BE2C (cell line): ENCODE measurements around the gene CD34. TPM values are rescaled to one million over a fixed set of nuclear protein-coding genes. Genes with fewer than 3 reads are reported as not detected.

ENCODE experiments used
- DNase-seq: peaks from one replicate; pipeline ENCODE4 v3.0.0-alpha.2; 2020
- H3K27me3 ChIP-seq: fragments of 250-450 bp; sonication (Bioruptor Pico); 2 replicates; pipeline ENCODE4 v1.5.1; 2020; ENCODE audit warnings: mild to moderate bottlenecking
- H3K36me3 ChIP-seq: fragments of 250-450 bp; sonication (Bioruptor Pico); 2 replicates; pipeline ENCODE4 v1.5.1; 2020; ENCODE audit warnings: mild to moderate bottlenecking
- H3K4me1 ChIP-seq: fragments of 250-450 bp; sonication (Bioruptor Pico); 2 replicates; pipeline ENCODE4 v1.5.1; 2020
- H3K4me3 ChIP-seq: 2 replicates; pipeline ENCODE4 v1.5.1; 2011; ENCODE audit warnings: low read depth, low read length
- H3K9me3 ChIP-seq: fragments of 250-450 bp; sonication (Bioruptor Pico); 2 replicates; pipeline ENCODE4 v1.5.1; 2020
- polyA plus RNA-seq: library from polyadenylated mRNA; unstranded; fragments of >200 nt; gene quantifications from one replicate; pipeline ENCODE4 v1.2.1, GENCODE V29; 2012; ENCODE audit warnings: low read depth, missing spikeins; ENCODE audit not compliant: insufficient read length, insufficient read depth
- TF ChIP-seq, protein P1 (sequence below): IDR thresholded peaks from 2 replicates; pipeline ENCODE4 v1.5.1; 2012; ENCODE audit warnings: mild to moderate bottlenecking, low read depth, low read length

The CD34 gene, protein sequence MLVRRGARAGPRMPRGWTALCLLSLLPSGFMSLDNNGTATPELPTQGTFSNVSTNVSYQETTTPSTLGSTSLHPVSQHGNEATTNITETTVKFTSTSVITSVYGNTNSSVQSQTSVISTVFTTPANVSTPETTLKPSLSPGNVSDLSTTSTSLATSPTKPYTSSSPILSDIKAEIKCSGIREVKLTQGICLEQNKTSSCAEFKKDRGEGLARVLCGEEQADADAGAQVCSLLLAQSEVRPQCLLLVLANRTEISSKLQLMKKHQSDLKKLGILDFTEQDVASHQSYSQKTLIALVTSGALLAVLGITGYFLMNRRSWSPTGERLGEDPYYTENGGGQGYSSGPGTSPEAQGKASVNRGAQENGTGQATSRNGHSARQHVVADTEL
- polyA plus RNA-seq = 0.32 TPM

DNA sequence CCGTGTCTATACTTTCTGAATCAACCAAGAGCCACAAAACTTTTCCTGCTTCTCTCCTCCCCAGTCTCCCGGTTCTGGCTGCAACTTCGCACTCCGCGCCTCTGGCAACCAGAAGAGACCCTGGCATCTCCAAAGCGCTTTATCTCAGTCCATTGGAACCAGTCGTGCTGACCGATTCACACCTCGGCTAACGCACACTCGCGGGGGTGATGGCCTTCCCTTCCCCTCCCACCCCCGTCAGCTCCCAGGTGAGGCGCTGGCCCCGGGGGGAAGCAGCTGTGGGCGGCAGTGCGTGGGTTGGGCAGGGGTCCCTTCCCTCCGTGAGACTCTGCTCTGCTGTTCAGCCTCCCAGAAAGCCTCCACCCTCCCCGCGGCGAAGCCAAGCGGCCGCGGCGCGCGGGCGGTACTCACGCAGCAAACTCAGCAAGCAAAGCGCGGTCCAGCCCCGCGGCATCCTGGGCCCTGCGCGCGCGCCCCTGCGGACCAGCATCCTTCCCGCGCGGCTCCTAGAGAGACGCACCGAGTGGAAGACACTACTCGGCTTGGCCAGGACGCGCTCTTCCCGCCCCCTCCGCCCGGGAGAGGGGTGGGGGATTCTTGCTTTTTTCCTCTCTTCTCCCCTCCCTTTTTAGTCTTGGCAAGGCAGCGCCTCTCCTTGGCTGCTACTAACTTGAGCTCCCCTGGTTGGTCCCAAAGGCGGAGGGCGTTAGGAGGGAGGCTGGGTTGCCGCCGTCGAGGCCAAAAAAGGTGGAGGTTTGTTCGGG is at the start of gene CD34:
CD34 (minus strand) TSS at position 535 of the 764 bp plus-strand sequence; CDS start at position 490, 45 bp downstream.
- TF ChIP-seq, protein P1, sequence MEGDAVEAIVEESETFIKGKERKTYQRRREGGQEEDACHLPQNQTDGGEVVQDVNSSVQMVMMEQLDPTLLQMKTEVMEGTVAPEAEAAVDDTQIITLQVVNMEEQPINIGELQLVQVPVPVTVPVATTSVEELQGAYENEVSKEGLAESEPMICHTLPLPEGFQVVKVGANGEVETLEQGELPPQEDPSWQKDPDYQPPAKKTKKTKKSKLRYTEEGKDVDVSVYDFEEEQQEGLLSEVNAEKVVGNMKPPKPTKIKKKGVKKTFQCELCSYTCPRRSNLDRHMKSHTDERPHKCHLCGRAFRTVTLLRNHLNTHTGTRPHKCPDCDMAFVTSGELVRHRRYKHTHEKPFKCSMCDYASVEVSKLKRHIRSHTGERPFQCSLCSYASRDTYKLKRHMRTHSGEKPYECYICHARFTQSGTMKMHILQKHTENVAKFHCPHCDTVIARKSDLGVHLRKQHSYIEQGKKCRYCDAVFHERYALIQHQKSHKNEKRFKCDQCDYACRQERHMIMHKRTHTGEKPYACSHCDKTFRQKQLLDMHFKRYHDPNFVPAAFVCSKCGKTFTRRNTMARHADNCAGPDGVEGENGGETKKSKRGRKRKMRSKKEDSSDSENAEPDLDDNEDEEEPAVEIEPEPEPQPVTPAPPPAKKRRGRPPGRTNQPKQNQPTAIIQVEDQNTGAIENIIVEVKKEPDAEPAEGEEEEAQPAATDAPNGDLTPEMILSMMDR = no peak
- H3K4me3 ChIP-seq = peak within 1 kb of the TSS; percentile 50
- H3K36me3 ChIP-seq = no peaks in the 10 kb centered on the region
- no peaks in the 10 kb centered on the region for H3K4me1 ChIP-seq
- H3K27me3 ChIP-seq = peaks cover 15% of the 10 kb centered on the region
- no peaks in the 10 kb centered on the region for H3K9me3 ChIP-seq
- peak; percentile 50 for DNase-seq

- Histone ChIP-seq H3K9me3 (no peaks in the 10 kb centered on the region), H3K4me3 (no peak overlapping the region), H3K27me3 (no peaks in the 10 kb centered on the region), H3K36me3 (no peaks in the 10 kb centered on the region), H3K4me1 (no peaks in the 10 kb centered on the region; the same call in none of the 2 replicates)
- DNase-seq = no peak
- TF ChIP-seq, protein P1 = no peak
These were observed 49.4 kb upstream of the CD34 start for GRCh38 chr1:207960346-207960745.

- DNase-seq = no peak
- no peaks in the 10 kb centered on the region for H3K27me3 ChIP-seq
- no peaks in the 10 kb centered on the region for H3K36me3 ChIP-seq
- no peaks in the 10 kb centered on the region for H3K9me3 ChIP-seq
- H3K4me3 ChIP-seq = no peak overlapping the region
- TF ChIP-seq, protein P1 = no peak
- no peaks in the 10 kb centered on the region; the same call in none of the 2 replicates for H3K4me1 ChIP-seq
These were observed 49.0 kb upstream of the CD34 start for GRCh38 chr1:207959910-207960309.

DNA sequence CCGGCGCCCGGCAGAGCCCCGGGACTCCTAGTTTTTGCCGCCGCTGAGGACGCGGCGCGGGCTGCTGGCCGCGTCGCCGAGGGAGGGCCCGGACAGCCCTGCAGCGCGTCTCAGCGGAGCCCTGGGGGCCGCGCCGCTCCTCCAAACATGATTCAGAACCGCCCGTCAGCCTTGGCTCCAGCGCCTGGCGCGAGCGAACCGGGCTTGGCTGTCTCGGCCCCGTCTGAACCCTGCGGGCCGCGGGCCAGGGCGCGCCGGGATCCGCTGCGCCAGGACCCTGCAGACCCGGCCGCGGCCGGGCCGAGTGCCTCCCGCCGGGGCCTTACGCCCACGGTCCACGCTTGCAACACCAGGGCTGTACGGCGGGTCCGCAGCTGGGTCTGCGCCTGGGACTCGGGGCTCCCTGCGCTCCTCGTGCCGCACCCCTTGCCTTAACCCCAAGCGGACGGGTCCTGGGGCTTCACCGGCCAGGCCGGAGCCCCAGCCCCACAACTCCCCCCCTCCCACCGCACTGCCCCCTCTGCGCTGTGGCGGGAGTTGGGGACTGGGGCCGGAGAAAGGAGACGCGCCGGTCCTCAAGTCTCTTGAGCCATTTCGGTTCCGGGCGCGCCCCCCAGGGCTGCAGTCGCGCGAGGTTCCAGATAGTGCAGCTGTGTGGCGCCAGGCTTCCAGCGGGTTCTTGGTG is 48.4 kb upstream of the CD34 start:
- no peak for DNase-seq
- no peaks in the 10 kb centered on the region for H3K27me3 ChIP-seq
- no peaks in the 10 kb centered on the region for H3K9me3 ChIP-seq
- TF ChIP-seq, protein P1 = no peak
- H3K4me3 ChIP-seq = no peak overlapping the region
- H3K4me1 ChIP-seq = no peaks in the 10 kb centered on the region; the same call in none of the 2 replicates
- no peaks in the 10 kb centered on the region for H3K36me3 ChIP-seq

- no peaks in the 10 kb centered on the region for H3K27me3 ChIP-seq
- TF ChIP-seq, protein P1 = no peak
- H3K9me3 ChIP-seq = no peaks in the 10 kb centered on the region
- H3K36me3 ChIP-seq = no peaks in the 10 kb centered on the region
- no peaks in the 10 kb centered on the region; the same call in 1 of the 2 replicates for H3K4me1 ChIP-seq
- no peak for DNase-seq
- no peak overlapping the region for H3K4me3 ChIP-seq
These were observed 47.6 kb upstream of the CD34 start for GRCh38 chr1:207958376-207959139.
